ENCODE results near the gene TRIP4.

TRIP4 gene

DNA sequence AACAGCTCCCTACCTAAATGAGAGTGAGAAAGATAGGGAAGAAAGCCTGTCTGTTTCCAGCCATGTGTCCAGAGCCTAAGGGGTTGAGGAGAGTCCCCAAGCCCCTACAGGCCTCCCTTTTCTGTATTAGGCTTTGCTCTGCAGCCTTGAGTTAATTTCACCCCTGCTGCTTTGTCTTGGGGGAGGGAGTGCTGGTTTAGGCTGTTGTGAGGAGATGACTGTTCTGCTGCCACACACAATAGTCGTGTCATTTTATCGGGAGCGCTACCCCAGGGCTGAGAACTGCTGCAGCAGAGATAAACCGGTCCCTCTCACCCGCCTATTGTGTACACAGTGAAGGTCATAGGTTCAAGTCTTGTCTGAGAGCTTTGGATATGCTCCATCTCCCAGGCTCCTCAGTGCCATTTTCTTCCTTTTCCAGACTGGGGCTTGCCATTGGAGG lies 74.1 kb downstream of the TRIP4 start:
- H3K4me2 ChIP-seq (ENCODE audit: low read length): peak overlapping the region; percentile 82
- H3K79me2 ChIP-seq (ENCODE audit: insufficient read depth, low read length): peaks cover 51% of the 10 kb centered on the region
- peak overlapping the region; percentile 81 for H3K4me3 ChIP-seq (ENCODE audit: low read depth, low read length, poor library complexity, severe bottlenecking)
- no peaks in the 10 kb centered on the region for H3F3A ChIP-seq (ENCODE audit: insufficient read depth, low read length)
- H2AFZ ChIP-seq (ENCODE audit: low read length): no peak overlapping the region
- peak overlapping the region; percentile 54 for H3K27ac ChIP-seq (ENCODE audit: low read depth, low read length, poor library complexity, severe bottlenecking)
- peak overlapping the region; percentile 70 for H3K9ac ChIP-seq (ENCODE audit: low read length)
- H3K36me3 ChIP-seq (ENCODE audit: insufficient read depth, low read length): peaks cover 11% of the 10 kb centered on the region
- H3K9me2 ChIP-seq (ENCODE audit: low read depth, low read length): no peaks in the 10 kb centered on the region
- H4K20me1 ChIP-seq (ENCODE audit: insufficient read depth, low read length): no peaks in the 10 kb centered on the region
- peaks cover 65% of the 10 kb centered on the region for H3K4me1 ChIP-seq (ENCODE audit: insufficient read depth, low read length, severe bottlenecking)
- no peaks in the 10 kb centered on the region for H3K27me3 ChIP-seq (ENCODE audit: insufficient read depth, low read length)
- no peaks in the 10 kb centered on the region for H3K9me3 ChIP-seq (ENCODE audit: low read length)
- TF ChIP-seq, protein P1, sequence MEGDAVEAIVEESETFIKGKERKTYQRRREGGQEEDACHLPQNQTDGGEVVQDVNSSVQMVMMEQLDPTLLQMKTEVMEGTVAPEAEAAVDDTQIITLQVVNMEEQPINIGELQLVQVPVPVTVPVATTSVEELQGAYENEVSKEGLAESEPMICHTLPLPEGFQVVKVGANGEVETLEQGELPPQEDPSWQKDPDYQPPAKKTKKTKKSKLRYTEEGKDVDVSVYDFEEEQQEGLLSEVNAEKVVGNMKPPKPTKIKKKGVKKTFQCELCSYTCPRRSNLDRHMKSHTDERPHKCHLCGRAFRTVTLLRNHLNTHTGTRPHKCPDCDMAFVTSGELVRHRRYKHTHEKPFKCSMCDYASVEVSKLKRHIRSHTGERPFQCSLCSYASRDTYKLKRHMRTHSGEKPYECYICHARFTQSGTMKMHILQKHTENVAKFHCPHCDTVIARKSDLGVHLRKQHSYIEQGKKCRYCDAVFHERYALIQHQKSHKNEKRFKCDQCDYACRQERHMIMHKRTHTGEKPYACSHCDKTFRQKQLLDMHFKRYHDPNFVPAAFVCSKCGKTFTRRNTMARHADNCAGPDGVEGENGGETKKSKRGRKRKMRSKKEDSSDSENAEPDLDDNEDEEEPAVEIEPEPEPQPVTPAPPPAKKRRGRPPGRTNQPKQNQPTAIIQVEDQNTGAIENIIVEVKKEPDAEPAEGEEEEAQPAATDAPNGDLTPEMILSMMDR (IDR thresholded peaks at IDR 0.05; ENCODE audit: low read length): no peak
- TF ChIP-seq EZH2 (IDR thresholded peaks at IDR 0.05; ENCODE audit: borderline replicate concordance, low read length): no peak

DNA sequence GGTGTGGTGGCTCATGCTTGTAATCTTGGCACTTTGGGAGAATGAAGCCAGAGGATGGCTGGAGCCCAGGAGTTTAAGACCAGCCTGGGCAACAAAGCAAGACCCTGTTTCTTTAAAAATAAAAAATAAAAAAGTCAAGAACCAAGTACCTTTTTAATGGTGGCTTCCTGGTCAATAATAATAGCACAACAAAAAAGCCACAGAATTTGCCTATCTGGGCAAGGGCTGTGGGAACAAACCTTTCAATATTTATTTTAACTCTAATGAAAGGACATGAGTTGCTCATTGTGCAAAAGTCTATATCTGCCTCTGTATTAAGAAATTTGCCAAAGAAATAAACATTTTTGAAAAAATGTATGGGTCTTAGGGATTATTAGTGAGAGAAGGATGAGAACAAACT lies 74.9 kb downstream of the TRIP4 start:
- Histone ChIP-seq H3K36me3 (ENCODE audit: insufficient read depth, low read length) (peaks cover 11% of the 10 kb centered on the region), H3K4me1 (ENCODE audit: insufficient read depth, low read length, severe bottlenecking) (peaks cover 57% of the 10 kb centered on the region), H3K4me2 (ENCODE audit: low read length) (peak overlapping the region; percentile 82), H3K4me3 (ENCODE audit: low read depth, low read length, poor library complexity, severe bottlenecking) (peak overlapping the region; percentile 81), H3K9me2 (ENCODE audit: low read depth, low read length) (no peaks in the 10 kb centered on the region), H3K27me3 (ENCODE audit: insufficient read depth, low read length) (no peaks in the 10 kb centered on the region), H3K9me3 (ENCODE audit: low read length) (no peaks in the 10 kb centered on the region), H3F3A (ENCODE audit: insufficient read depth, low read length) (no peaks in the 10 kb centered on the region), H4K20me1 (ENCODE audit: insufficient read depth, low read length) (no peaks in the 10 kb centered on the region), H3K27ac (ENCODE audit: low read depth, low read length, poor library complexity, severe bottlenecking) (no peak overlapping the region), H3K9ac (ENCODE audit: low read length) (no peak overlapping the region), H2AFZ (ENCODE audit: low read length) (no peak overlapping the region), H3K79me2 (ENCODE audit: insufficient read depth, low read length) (peaks cover 57% of the 10 kb centered on the region)
- no peak for TF ChIP-seq EZH2 (IDR thresholded peaks at IDR 0.05; ENCODE audit: borderline replicate concordance, low read length)
- TF ChIP-seq, protein P1 (IDR thresholded peaks at IDR 0.05; ENCODE audit: low read length): no peak

- Histone ChIP-seq H3K4me2 (ENCODE audit: low read length) (peak overlapping the region; percentile 13; the same call in 1 of the 2 replicates), H3K9ac (ENCODE audit: low read length) (no peak overlapping the region), H3K27ac (ENCODE audit: low read depth, low read length, poor library complexity, severe bottlenecking) (no peak overlapping the region), H3K9me2 (ENCODE audit: low read depth, low read length) (no peaks in the 10 kb centered on the region), H3K9me3 (ENCODE audit: low read length) (no peaks in the 10 kb centered on the region), H2AFZ (ENCODE audit: low read length) (no peak overlapping the region), H3F3A (ENCODE audit: insufficient read depth, low read length) (no peaks in the 10 kb centered on the region), H3K4me3 (ENCODE audit: low read depth, low read length, poor library complexity, severe bottlenecking) (no peak overlapping the region), H4K20me1 (ENCODE audit: insufficient read depth, low read length) (no peaks in the 10 kb centered on the region), H3K4me1 (ENCODE audit: insufficient read depth, low read length, severe bottlenecking) (peaks cover 46% of the 10 kb centered on the region), H3K79me2 (ENCODE audit: insufficient read depth, low read length) (peaks cover 62% of the 10 kb centered on the region), H3K27me3 (ENCODE audit: insufficient read depth, low read length) (no peaks in the 10 kb centered on the region), H3K36me3 (ENCODE audit: insufficient read depth, low read length) (peaks cover 20% of the 10 kb centered on the region)
- TF ChIP-seq, protein P1 (IDR thresholded peaks at IDR 0.05; ENCODE audit: low read length): no peak
- no peak for TF ChIP-seq EZH2 (IDR thresholded peaks at IDR 0.05; ENCODE audit: borderline replicate concordance, low read length)
Observed at GRCh38 chr15:64464276-64465005, 76.8 kb downstream of the TRIP4 start.
